Neuronal stem cell (in vitro differentiated cells): Measurements from ENCODE around the gene UGT2B28.
"Not testable (repeated sequence)": the region's sequence is repeated elsewhere in the genome, so short reads cannot be mapped to it uniquely, and the experiment has no call there.

Experiments
- DNase-seq: peaks from one replicate; pipeline ENCODE4 v3.0.0-alpha.2; 2013; ENCODE audit warnings: low spot score
- H2AFZ ChIP-seq: one replicate; pipeline ENCODE4 v1.6.1; 2013; ENCODE audit warnings: mild to moderate bottlenecking, low read length, inconsistent platforms
- H2AK5ac ChIP-seq: 2 replicates; pipeline ENCODE4 v1.6.1; 2013; ENCODE audit warnings: low read depth, mild to moderate bottlenecking, inconsistent platforms, low read length, moderate library complexity, mixed read lengths
- H2BK120ac ChIP-seq: 2 replicates; pipeline ENCODE4 v1.6.1; 2013; ENCODE audit warnings: low read depth, mild to moderate bottlenecking, inconsistent platforms, low read length, moderate library complexity, mixed read lengths
- H2BK12ac ChIP-seq: one replicate; pipeline ENCODE4 v1.6.1; 2013; ENCODE audit warnings: low read length, inconsistent platforms
- H2BK15ac ChIP-seq: 2 replicates; pipeline ENCODE4 v1.6.1; 2013; ENCODE audit warnings: mild to moderate bottlenecking, low read length, inconsistent platforms, mixed read lengths
- H2BK5ac ChIP-seq: one replicate; pipeline ENCODE4 v1.6.1; 2013; ENCODE audit warnings: inconsistent platforms, mild to moderate bottlenecking, low read length, moderate library complexity
- H3K14ac ChIP-seq: one replicate; pipeline ENCODE4 v1.6.1; 2013; ENCODE audit warnings: low read length, inconsistent platforms
- H3K18ac ChIP-seq: 2 replicates; pipeline ENCODE4 v1.6.1; 2013; ENCODE audit warnings: low read length, inconsistent platforms
- H3K23ac ChIP-seq: 2 replicates; pipeline ENCODE4 v1.6.1; 2013; ENCODE audit warnings: low read depth, mild to moderate bottlenecking, mixed read lengths, low read length, inconsistent platforms; ENCODE audit not compliant: poor library complexity
- H3K27ac ChIP-seq: replicated peaks from 3 replicates; pipeline ENCODE4 v1.5.1; 2013; ENCODE audit warnings: low read length, inconsistent platforms
- H3K27me3 ChIP-seq, 3 experiments: 2 replicates each; pipeline ENCODE4 v1.6.1; 2013; ENCODE audit warnings: low read length in 3 of 3, mild to moderate bottlenecking in 2 of 3, inconsistent platforms in 1 of 3, low read depth in 1 of 3, mixed read lengths in 1 of 3, moderate library complexity in 1 of 3; ENCODE audit not compliant: control insufficient read depth in 3 of 3, insufficient read depth in 3 of 3
- H3K36me3 ChIP-seq, 2 donors: replicated peaks in 1 of 2; 2 replicates each; pipeline ENCODE4 v1.6.1; 2013; ENCODE audit warnings: low read length in 2 of 2; ENCODE audit not compliant: control insufficient read depth in 2 of 2, insufficient read depth in 2 of 2
- H3K4ac ChIP-seq: 2 replicates; pipeline ENCODE4 v1.6.1; 2013; ENCODE audit warnings: inconsistent platforms, mild to moderate bottlenecking, low read length, moderate library complexity
- H3K4me1 ChIP-seq, 2 donors: 1 replicate in 1 of 2; 2 replicates in 1 of 2; pipeline ENCODE4 v1.6.1; 2013; ENCODE audit warnings: low read length in 2 of 2, low read depth in 1 of 2; ENCODE audit not compliant: control insufficient read depth in 2 of 2, insufficient read depth in 1 of 2
- H3K4me2 ChIP-seq: one replicate; pipeline ENCODE4 v1.6.1; 2013; ENCODE audit warnings: mild to moderate bottlenecking, low read length, inconsistent platforms; ENCODE audit not compliant: insufficient read depth, poor library complexity, severe bottlenecking
- H3K4me3 ChIP-seq, 2 donors: 2 replicates each; pipeline ENCODE4 v1.5.1; 2013; ENCODE audit warnings: low read length in 2 of 2, mild to moderate bottlenecking in 2 of 2, inconsistent platforms in 1 of 2, moderate library complexity in 1 of 2
- H3K79me1 ChIP-seq: one replicate; pipeline ENCODE4 v1.6.1; 2013; ENCODE audit warnings: low read depth, mild to moderate bottlenecking, inconsistent platforms, low read length, moderate library complexity
- H3K9ac ChIP-seq: one replicate; pipeline ENCODE4 v1.6.1; 2013; ENCODE audit warnings: mild to moderate bottlenecking, low read depth, low read length, inconsistent platforms; ENCODE audit not compliant: poor library complexity
- H3K9me3 ChIP-seq, 2 donors: replicated peaks in 1 of 2; 2 replicates each; pipeline versions ENCODE3 to v1.6.1; 2013; ENCODE audit warnings: low read length in 2 of 2, mild to moderate bottlenecking in 2 of 2, inconsistent platforms in 1 of 2, low read depth in 1 of 2, mixed read lengths in 1 of 2, moderate library complexity in 1 of 2; ENCODE audit not compliant: control insufficient read depth in 2 of 2, insufficient read depth in 1 of 2
- H4K8ac ChIP-seq: one replicate; pipeline ENCODE4 v1.6.1; 2013; ENCODE audit warnings: low read depth, mild to moderate bottlenecking, inconsistent platforms, low read length, moderate library complexity
- H4K91ac ChIP-seq: one replicate; pipeline ENCODE4 v1.6.1; 2013; ENCODE audit warnings: low read length, low read depth, mild to moderate bottlenecking, inconsistent platforms; ENCODE audit not compliant: poor library complexity
- WGBS, 2 donors: extraction: QIAGEN DNeasy Blood & Tissue Kit; methylation state at CpG; one replicate each; pipeline ENCODE4 v1.1.7; 2013; ENCODE audit warnings: missing lambda C conversion rate in 2 of 2, mixed read lengths in 1 of 2; ENCODE audit not compliant: insufficient read length in 2 of 2, insufficient replicate concordance in 1 of 2; ENCODE audit errors: extremely low coverage in 2 of 2; 5-methylcytosine and 5-hydroxymethylcytosine counted together

The UGT2B28 gene

DNA sequence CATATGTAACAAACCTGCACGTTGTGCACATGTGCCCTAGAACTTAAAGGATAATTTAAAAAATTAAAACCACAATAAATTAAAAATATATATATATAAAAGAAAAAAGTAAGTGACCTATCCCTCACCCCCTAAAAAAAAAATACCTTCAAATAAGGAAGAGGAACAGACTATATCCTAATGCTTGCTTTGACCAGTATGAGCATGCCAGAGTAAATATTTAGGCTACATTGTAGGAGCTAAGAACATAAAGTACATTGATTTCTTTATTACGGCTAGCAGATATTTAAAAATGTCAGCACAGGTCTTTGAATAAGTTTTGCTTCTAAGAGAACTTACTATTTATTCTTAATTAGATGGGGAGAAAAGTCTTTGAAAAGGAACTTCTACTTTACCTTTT, 62.8 kb downstream of the UGT2B28 start:
- H3K79me1 ChIP-seq, H3K14ac ChIP-seq, H3K36me3 ChIP-seq, DNase-seq, H3K27me3 ChIP-seq, H3K4me1 ChIP-seq, H2AK5ac ChIP-seq, H3K9ac ChIP-seq, H3K18ac ChIP-seq, H2BK120ac ChIP-seq, H2BK5ac ChIP-seq, H4K91ac ChIP-seq, H4K8ac ChIP-seq, H3K27ac ChIP-seq, H3K9me3 ChIP-seq, H3K4me2 ChIP-seq, H2BK12ac ChIP-seq, H3K4ac ChIP-seq, H3K23ac ChIP-seq, H2BK15ac ChIP-seq, H2AFZ ChIP-seq, H3K4me3 ChIP-seq: not testable (repeated sequence)
- no CpG with 5 or more reads among the region's 2 CpGs for WGBS, 2 donors

- H3K4ac ChIP-seq, H3K27me3 ChIP-seq, H2BK5ac ChIP-seq, H3K23ac ChIP-seq, H4K91ac ChIP-seq, H3K4me1 ChIP-seq, H2BK15ac ChIP-seq, H3K9me3 ChIP-seq, H2AFZ ChIP-seq, H3K4me3 ChIP-seq, H3K18ac ChIP-seq, H3K36me3 ChIP-seq, H2BK12ac ChIP-seq, H3K14ac ChIP-seq, H3K9ac ChIP-seq, H2AK5ac ChIP-seq, DNase-seq, H3K79me1 ChIP-seq, H3K4me2 ChIP-seq, H3K27ac ChIP-seq, H2BK120ac ChIP-seq, H4K8ac ChIP-seq: not testable (repeated sequence)
- no CpG with 5 or more reads among the region's 8 CpGs for WGBS, 2 donors
Observed at GRCh38 chr4:69343558-69344420, 63.5 kb downstream of the UGT2B28 start.
